Astrocyte of the spinal cord (primary cell): ENCODE measurements around the gene CCND1.

Experiments used
- DNase-seq: peaks from one replicate; pipeline ENCODE4 v3.0.0; 2011; ENCODE audit warnings: low read depth, low spot score
- H3K4me3 ChIP-seq: 2 replicates; pipeline ENCODE4 v1.5.1; 2011; ENCODE audit warnings: low read depth, mild to moderate bottlenecking, low read length, moderate library complexity
- CTCF ChIP-seq: IDR thresholded peaks from 2 replicates; pipeline ENCODE4 v1.5.1; 2012; ENCODE audit warnings: low read depth, mild to moderate bottlenecking, low read length, inconsistent platforms
- in situ Hi-C: cut with HindIII; loops from 2 replicates; pipeline ENCODE4 v1.10.0; 2017; ENCODE audit warnings: low sequenced_read_pairs

Gene CCND1

GRCh38 chr11:69640995-69641581, at the start of gene CCND1:
CCND1 (plus strand) TSS chr11:69641156; CDS start chr11:69641314, 158 bp downstream.
- H3K4me3 ChIP-seq, result peak within 1 kb of the TSS; percentile 89
- in situ Hi-C loops, result no loop called here
- peak; percentile 93 for DNase-seq
- TF ChIP-seq CTCF, result peak; percentile 41

- in situ Hi-C loops, result no loop called here
- TF ChIP-seq CTCF, result no peak
- DNase-seq, result no peak
- H3K4me3 ChIP-seq, result no peak overlapping the region
These were observed 47.8 kb upstream of the CCND1 start for GRCh38 chr11:69592986-69593650.

- DNase-seq, result no peak
- TF ChIP-seq CTCF, result no peak
- in situ Hi-C loops, result no loop called here
- H3K4me3 ChIP-seq, result no peak overlapping the region
These were observed 47.1 kb upstream of the CCND1 start for GRCh38 chr11:69593851-69594250.

GRCh38 chr11:69594481-69594880, 46.5 kb upstream of the CCND1 start:
- in situ Hi-C loops, result no loop called here
- no peak for TF ChIP-seq CTCF
- no peak for DNase-seq
- no peak overlapping the region for H3K4me3 ChIP-seq

GRCh38 chr11:69595805-69596665, 44.9 kb upstream of the CCND1 start:
- in situ Hi-C loops, result no loop called here
- DNase-seq, result no peak
- H3K4me3 ChIP-seq, result no peak overlapping the region
- TF ChIP-seq CTCF, result no peak

- no peak overlapping the region for H3K4me3 ChIP-seq
- peak; percentile 19 for TF ChIP-seq CTCF
- no peak for DNase-seq
- in situ Hi-C loops, result no loop called here
These were observed 42.8 kb upstream of the CCND1 start for GRCh38 chr11:69598147-69598546.
